Measurements from ENCODE around the gene PREPL. TPM values are rescaled to one million over a fixed set of nuclear protein-coding genes. Genes with fewer than 3 reads are reported as not detected.

PREPL gene
- 31.4 and 50.0 TPM in 2 replicates for total RNA-seq

DNA sequence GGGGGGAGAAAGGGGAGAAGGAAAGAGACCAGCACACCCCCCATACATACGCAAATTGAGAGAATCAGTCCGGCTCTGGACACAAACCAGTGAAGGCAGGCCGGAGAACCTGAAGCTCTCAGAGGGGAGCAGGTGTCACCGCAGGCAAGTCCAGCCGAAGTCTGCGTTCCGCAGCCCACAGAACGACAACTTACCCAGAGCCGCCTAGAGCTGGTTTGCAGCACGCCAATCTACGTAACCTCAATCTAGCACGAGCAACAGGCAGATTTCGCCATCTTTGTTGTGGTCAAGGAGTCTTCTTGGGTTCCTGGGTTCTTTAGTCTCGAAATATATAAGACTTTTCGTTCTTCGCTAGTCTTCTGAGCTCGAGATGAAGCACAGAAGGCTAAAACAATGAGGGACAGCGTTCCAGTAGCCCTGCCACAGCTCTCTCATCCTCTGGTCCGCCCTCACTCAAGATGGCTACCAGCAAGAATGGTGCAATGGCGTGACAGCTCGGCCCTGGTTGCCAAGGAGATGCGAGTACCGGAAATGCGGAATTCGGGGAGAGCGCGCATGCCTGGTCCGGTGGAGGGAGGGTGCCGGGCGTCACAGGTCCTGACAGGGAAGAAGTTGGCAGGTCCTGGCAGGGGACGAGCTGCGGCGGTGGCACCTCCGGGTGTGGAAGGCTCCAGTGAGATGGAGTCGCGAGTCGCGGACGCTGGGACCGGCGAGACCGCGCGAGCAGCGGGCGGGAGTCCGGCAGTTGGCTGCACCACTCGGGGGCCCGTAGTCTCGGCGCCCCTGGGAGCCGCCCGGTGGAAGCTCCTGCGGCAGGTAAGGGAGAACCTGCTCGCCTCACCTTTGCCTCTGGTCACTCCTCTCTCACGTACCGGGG, at the start of gene PREPL, which contains the start of gene CAMKMT:
TSS of gene PREPL (minus strand) at position 165 of the 877 bp plus-strand sequence. CDS start 15,152 bp downstream, outside the sequence.
TSS of gene CAMKMT (plus strand) at position 618 of the 877 bp plus-strand sequence.

Other genes starting within 250 kb of the PREPL start
- gene PPM1B, start 192.6 kb downstream of the PREPL start, total RNA-seq, result 30.6 and 32.8 TPM in 2 replicates
- gene SLC3A1, start 86.0 kb downstream of the PREPL start, total RNA-seq, result not detected in 2 replicates
- gene CAMKMT, start 453 bp upstream of the PREPL start, total RNA-seq, result 8.3 and 8.9 TPM in 2 replicates

Measured in nasal cavity respiratory epithelium epithelial cell of viscerocranial mucosa (primary cell).